LNCAP (cell line): ENCODE results near the gene DAAM2.

Experiments
- TF ChIP-seq, protein P1 (sequence below): fragments of 450-650 bp; IDR thresholded peaks from 2 replicates; pipeline ENCODE4 v1.5.1; 2017; ENCODE audit warnings: mild to moderate bottlenecking

The DAAM2 gene

GRCh38 chr6:39841923-39842322 is 49.7 kb downstream of the DAAM2 start:
- TF ChIP-seq, protein P1, sequence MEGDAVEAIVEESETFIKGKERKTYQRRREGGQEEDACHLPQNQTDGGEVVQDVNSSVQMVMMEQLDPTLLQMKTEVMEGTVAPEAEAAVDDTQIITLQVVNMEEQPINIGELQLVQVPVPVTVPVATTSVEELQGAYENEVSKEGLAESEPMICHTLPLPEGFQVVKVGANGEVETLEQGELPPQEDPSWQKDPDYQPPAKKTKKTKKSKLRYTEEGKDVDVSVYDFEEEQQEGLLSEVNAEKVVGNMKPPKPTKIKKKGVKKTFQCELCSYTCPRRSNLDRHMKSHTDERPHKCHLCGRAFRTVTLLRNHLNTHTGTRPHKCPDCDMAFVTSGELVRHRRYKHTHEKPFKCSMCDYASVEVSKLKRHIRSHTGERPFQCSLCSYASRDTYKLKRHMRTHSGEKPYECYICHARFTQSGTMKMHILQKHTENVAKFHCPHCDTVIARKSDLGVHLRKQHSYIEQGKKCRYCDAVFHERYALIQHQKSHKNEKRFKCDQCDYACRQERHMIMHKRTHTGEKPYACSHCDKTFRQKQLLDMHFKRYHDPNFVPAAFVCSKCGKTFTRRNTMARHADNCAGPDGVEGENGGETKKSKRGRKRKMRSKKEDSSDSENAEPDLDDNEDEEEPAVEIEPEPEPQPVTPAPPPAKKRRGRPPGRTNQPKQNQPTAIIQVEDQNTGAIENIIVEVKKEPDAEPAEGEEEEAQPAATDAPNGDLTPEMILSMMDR = no peak

DNA sequence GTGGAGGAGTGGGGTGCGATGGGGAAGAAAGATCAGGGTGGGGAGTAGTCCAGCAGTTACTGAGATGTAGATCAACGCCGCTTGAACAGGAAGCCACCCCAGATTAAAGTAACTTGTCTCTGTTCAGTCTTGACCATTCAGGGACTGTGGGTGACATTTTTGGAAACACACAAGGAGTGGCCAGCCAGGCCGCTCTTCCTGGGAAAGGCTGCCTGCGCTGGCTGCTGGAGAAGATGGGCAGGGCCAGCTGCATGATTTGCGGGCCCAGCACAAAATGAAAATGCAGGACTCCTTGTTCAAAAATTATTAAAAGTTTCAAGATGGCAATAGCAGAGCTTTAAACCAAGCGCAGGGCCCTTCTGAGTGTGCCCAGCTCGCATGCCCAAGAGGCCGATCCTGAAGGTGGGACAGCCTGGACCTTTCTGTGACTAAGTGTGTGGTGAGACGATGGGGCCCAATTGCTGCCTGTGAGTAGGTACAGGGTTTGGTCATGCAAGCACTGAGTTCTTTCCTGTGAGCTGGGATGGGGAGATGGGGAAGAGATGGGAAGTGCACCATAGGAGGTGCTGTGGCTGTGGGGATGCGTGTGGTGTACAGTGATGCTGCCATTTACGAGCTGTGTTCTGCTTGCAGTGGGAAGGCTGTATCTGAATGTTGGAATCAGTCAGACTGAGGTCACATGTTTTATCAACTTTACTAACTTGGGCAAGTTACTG is 51.3 kb downstream of the DAAM2 start:
- TF ChIP-seq, protein P1 = no peak

GRCh38 chr6:39844866-39845265 is 52.7 kb downstream of the DAAM2 start:
- TF ChIP-seq, protein P1 = no peak

- TF ChIP-seq, protein P1 = no peak
Observed at GRCh38 chr6:39847221-39847620, 55.0 kb downstream of the DAAM2 start.

- TF ChIP-seq, protein P1 = no peak
Observed at GRCh38 chr6:39848171-39848570, 56.0 kb downstream of the DAAM2 start.

- TF ChIP-seq, protein P1 = no peak
Observed at GRCh38 chr6:39849228-39849627, 57.1 kb downstream of the DAAM2 start.

DNA sequence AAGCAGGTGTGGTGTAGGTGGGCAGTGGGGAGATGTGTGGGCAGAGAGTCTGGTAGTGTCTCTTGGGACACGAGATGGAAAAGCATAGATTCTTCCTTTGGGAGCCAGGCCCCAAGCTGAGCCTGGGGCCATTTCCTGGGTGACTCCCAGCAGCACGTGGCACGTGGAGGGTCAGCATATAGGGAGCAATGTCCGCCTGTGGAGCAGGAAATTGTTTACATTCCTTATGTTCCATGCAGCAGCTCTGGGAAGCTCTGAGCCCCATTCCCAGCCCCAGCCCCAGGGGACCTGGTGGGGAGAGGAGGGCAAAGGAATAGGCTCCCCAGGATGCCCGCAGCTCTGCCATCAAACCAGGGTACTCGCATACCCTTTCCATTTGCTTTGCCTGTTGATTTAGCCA is 57.6 kb downstream of the DAAM2 start:
- TF ChIP-seq, protein P1 = no peak
